Measurements from ENCODE around the gene OCSTAMP. TPM values are rescaled to one million over a fixed set of nuclear protein-coding genes. Genes with fewer than 3 reads are reported as not detected.

The OCSTAMP gene
- total RNA-seq, 1 experiment from 2014 or later: not detected

DNA sequence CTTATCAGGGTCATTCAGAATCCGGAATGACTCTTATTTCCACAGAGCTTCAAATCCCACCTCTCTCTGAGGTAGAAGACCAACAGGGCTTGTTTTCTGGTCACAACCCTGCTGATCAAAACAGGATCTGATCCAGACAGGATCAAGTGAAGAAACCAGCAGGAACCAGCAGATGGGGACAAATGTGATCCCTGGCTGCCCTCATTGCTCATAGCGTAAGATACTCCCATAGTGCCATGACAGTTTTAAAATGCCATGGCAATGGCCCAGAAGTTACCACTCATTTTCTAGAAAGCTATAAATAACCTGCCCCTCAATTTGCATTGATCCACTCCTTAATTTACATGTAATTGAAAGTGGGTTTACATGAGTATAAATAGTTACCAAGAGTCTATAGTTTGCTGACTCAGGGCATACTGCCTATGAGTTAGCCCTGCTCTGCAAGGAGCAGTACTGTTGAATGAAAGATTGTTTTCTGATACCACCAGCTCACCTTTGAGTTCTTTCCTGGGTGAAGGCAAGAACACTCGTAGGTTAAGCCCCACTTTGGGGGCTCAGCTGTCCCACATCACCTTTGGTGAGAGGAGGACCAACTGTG lies 30.9 kb downstream of the OCSTAMP start:
- no peak for DNase-seq (ENCODE audit: low read depth)

DNA sequence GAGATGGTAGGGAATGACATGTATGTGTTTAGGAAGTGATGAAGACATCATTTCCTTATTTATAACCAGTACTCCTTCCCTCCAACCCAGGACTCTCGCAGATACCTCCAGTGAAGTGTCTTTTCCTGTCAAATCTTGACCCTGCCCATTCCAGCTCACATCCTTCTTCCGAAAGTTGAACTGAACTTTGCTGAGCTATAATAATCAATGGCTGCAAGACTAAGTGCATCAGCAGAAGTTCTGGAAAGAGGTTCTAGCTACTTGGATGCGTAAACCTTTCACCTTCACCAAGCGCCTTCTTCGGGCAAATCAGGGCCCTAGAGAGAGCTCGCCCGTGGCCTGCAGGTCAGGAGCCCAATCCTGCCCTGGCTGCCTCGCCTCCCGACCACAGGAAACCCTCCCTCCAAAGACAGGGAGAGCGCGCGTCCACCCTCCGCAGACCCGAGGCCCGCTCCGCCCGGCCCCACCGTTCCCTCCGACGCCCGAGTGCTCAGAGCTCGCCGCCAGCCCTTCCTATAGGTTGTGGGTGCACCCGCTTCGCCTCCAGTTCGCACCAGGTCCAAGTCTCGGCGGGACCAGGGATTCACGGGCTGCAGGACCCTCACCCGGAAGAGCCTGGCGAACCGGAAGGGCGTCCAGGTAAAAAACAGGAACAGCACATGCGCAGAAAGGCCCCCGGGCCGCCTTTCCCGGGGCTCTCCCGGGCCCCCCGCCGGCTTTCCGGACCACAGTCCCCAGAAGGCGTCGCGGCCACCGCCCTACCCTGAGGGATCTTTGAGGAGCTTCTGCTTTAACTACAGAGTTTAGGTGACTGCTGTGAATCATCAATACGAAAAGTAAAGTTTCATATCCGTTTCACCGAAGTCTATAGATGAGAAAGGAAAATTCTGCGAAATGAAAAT lies 37.3 kb downstream of the OCSTAMP start, which contains the start of gene ZNF334:
TSS of gene ZNF334 (minus strand) at position 617 of the 902 bp plus-strand sequence. CDS start 1,457 bp downstream, outside the sequence.
- DNase-seq (ENCODE audit: low read depth): peak; percentile 62

DNA sequence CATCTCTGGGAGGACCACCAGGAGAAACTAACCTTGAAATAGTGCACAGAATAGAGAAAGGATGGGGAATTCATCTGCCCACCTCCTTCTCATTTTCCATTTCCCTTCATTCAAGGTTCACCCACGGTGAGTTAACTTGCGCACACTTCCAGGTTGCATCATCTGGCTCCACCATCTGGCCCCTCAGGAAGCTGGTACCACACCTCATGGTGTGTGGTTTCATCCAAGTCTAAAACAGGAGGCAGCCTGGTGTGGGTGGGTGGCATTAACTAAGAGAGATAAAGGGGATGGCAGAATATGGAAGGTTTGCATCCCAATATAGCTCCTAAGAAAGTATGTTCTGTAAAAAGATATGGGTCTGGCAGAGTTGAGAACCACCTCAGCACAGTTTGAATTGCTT lies 40.9 kb downstream of the OCSTAMP start:
- no peak for DNase-seq (ENCODE audit: low read depth)

DNA sequence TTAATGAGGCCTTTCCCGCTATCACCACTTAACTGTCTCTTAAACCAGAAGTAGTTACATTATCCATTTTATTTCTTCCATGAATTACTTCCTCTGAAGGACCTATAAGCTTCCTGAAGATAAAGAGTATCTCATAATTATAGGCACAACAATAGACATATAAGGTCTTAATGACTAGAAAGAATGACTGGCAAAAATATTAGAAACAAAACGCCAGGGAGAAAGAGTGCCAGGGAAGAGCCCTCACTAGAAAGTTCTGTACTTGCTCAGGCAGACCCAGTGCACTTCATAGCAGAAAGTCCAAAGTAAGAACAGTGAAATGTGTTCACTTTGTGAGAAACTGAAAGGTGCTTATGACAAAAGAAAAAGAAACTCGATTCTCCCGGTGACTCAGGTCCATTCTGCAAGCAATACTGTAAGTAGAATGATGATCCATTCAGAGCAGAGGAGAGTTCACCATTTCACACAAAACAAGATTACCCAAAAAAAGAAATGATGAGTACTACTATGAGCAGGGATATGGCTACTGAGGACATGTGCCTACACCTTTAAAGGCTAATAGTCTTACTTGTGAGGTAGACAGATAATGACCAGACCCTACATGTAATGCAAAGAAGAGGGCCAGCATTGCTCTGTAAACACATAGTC lies 42.6 kb downstream of the OCSTAMP start:
- DNase-seq (ENCODE audit: low read depth): no peak

DNA sequence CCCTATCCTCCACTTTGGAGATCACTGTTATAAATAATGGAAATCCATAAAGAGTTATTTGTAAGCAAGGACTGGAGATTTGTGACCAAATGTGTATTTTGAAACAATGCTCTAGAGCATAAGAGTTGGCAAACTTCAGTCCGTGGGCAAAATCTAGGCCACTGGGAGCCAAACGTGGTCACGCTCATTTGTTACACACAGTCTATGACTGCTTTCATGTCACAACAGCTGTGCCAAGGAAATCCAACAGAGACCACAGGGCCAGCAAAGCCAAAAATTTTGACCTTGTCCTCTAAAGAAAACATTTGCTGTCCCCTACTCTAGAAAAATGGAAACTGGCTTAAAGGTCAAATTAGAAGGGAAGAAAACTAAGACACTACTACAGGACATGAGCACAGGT lies 44.9 kb downstream of the OCSTAMP start:
- DNase-seq (ENCODE audit: low read depth): no peak

DNA sequence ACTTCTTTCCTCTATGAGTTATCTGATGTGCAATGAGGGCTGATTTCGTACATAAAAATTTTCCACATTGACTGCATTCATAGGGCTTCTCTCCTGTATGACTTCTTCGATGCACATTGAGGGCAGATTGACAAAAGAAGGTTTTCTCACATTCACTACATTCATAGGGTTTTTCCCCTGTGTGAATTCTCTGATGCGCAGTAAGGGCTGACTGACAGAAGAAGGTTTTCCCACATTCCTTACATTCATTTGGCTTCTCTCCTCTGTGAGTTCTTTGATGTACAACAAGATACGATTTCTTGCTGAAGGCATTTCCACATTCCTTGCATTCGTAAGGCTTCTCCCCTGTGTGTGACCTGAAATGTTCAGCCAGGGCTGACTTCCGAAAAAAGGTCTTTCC lies 48.5 kb downstream of the OCSTAMP start:
- no peak for DNase-seq (ENCODE audit: low read depth)

DNA sequence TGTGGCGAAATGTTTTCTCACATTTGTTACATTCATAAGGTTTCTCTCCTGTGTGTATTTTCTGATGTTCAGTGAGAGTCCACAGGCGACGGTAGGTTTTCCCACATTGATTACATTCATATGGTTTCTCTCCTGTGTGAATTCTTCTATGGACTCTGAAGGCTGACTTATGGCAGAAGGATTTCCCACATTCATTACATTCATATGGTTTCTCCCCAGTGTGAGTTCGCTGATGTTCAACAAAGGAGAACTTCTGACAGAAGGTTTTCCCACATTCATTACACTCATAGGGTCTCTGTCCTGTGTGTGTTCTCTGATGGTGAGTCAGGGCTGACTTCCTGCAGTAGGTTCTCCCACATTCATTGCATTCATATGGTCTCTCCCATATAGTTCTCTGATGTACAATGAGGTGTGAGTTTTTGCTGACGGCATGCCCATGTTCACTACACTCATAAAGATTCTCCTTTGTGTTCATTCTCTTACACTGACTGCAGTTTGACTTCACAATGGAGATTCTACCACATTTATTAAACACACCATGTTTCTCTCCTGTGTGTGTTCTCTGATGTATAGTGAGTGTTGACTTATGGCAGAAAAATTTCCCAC lies 49.0 kb downstream of the OCSTAMP start:
- no peak for DNase-seq (ENCODE audit: low read depth)

DNA sequence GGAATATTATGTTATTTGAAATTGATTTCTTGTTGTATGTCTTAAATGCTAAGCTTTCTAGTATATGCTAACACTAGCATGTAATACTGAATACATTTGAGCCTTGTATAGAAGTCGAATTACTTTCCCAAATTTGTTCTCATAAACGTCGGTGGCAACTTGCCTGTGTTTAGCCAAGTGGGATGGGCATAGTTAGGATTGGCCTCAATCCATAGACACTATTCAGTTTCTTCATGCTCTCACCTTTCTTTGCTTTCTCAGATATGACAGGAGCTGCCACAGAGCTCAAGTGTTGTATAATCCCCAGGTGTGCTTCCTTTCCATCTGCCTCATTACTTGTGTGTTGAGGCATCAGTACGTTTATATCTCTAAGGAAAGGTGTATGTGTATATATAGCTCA lies 56.4 kb downstream of the OCSTAMP start:
- no peak for DNase-seq (ENCODE audit: low read depth)

DNA sequence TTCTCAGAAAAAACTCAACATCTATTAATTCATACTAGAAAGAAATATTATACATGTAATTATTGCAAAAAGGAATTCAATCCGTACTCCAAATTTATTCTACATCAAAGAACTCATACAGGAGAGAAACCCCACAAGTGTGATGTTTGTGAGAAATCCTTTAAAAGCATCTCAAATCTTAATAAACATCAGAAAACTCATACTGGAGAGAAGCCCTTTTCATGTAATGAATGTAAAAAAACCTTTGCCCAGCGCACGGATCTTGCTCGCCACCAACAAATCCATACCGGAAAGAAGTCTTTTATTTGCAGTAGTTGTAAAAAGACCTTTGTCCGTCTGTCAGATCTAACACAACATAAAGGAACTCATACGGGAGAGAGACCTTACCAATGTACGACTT lies 59.1 kb downstream of the OCSTAMP start:
- no peak for DNase-seq (ENCODE audit: low read depth)

Other genes with a start within 250 kb of the OCSTAMP start
- under 0.01 TPM in 1 of 2 replicates, not detected in the other for gene CDH22, start 242.2 kb downstream of the OCSTAMP start, total RNA-seq (2014; rRNA removed; shearing (Covaris generic))
- 13.4 and 24.5 TPM in 2 replicates for gene ELMO2, start 144.0 kb downstream of the OCSTAMP start, total RNA-seq (2014; rRNA removed; shearing (Covaris generic))
- 0.54 and 1.0 TPM in 2 replicates for gene ZNF334, start 37.1 kb downstream of the OCSTAMP start, total RNA-seq (2014; rRNA removed; shearing (Covaris generic))
- gene SLC13A3, start 100.8 kb upstream of the OCSTAMP start, total RNA-seq (2014; rRNA removed; shearing (Covaris generic)): 0.11 TPM in 1 of 2 replicates, not detected in the other
- gene TP53RK, start 138.8 kb upstream of the OCSTAMP start, total RNA-seq (2014; rRNA removed; shearing (Covaris generic)): 21.4 and 24.7 TPM in 2 replicates
- 3.8 and 11.4 TPM in 2 replicates for gene SLC2A10, start 159.0 kb upstream of the OCSTAMP start, total RNA-seq (2014; rRNA removed; shearing (Covaris generic))

All from Daoy (cell line).